ENCODE measurements around the gene SAFB.

- TF ChIP-seq CTCF (IDR thresholded peaks at IDR 0.05) = no peak
- no peak for TF ChIP-seq REST (IDR thresholded peaks at IDR 0.05; ENCODE audit: insufficient read depth in 1 of 2, low read depth in 2 of 2, low read length in 1 of 2)
- TF ChIP-seq POLR2AphosphoS5 (IDR thresholded peaks at IDR 0.05; ENCODE audit: low read depth, low read length) = no peak
These were observed 74.4 kb downstream of the SAFB start for GRCh38 chr19:5697022-5697889.

All from Panc1 (cell line).